Smooth muscle cell (in vitro differentiated cells): ENCODE data around the gene NTM. TPM values are rescaled to one million over a fixed set of nuclear protein-coding genes. Genes with fewer than 3 reads are reported as not detected.

Experiments
- DNase-seq: peaks from one replicate; lab custom pipeline; 2025; ENCODE audit not compliant: unreplicated experiment; lab: John Stamatoyannopoulos, UW
- H2AFZ ChIP-seq: fragments of 200-600 bp; sonication (generic); 2 replicates; pipeline ENCODE4 v1.6.0; 2016; ENCODE audit warnings: antibody characterized with exemption, low read depth, mild to moderate bottlenecking
- H3F3A ChIP-seq: fragments of 200-600 bp; sonication (generic); 2 replicates; pipeline ENCODE4 v1.6.0; 2017; ENCODE audit warnings: antibody characterized with exemption, low read depth
- H3K27ac ChIP-seq: fragments of 200-600 bp; sonication (generic); 2 replicates; pipeline ENCODE4 v1.5.1; 2016; ENCODE audit warnings: low read depth, mild to moderate bottlenecking
- H3K27me3 ChIP-seq: fragments of 200-600 bp; sonication (generic); 2 replicates; pipeline ENCODE4 v1.6.1; 2016; ENCODE audit warnings: low read depth, mild to moderate bottlenecking
- H3K36me3 ChIP-seq: fragments of 200-600 bp; sonication (generic); 2 replicates; pipeline ENCODE4 v1.5.1; 2016; ENCODE audit warnings: low read depth
- H3K4me1 ChIP-seq: fragments of 200-600 bp; sonication (generic); 2 replicates; pipeline ENCODE4 v1.5.1; 2016; ENCODE audit warnings: low read depth
- H3K4me2 ChIP-seq: fragments of 200-600 bp; sonication (generic); 2 replicates; pipeline ENCODE4 v1.6.0; 2016; ENCODE audit warnings: mild to moderate bottlenecking
- H3K4me3 ChIP-seq: fragments of 200-600 bp; sonication (generic); 2 replicates; pipeline ENCODE4 v1.5.1; 2016; ENCODE audit warnings: mild to moderate bottlenecking
- H3K79me2 ChIP-seq: fragments of 200-600 bp; sonication (generic); 2 replicates; pipeline ENCODE4 v1.6.0; 2016; ENCODE audit warnings: low read depth, mild to moderate bottlenecking
- H3K9ac ChIP-seq: fragments of 200-600 bp; sonication (generic); 2 replicates; pipeline ENCODE4 v1.6.0; 2016; ENCODE audit warnings: low read depth
- H3K9me3 ChIP-seq: fragments of 200-600 bp; sonication (generic); replicated peaks from 2 replicates; pipeline ENCODE4 v1.5.1; 2016; ENCODE audit warnings: low read depth
- H4K20me1 ChIP-seq: fragments of 200-600 bp; sonication (generic); 2 replicates; pipeline ENCODE4 v1.6.0; 2016; ENCODE audit warnings: low read depth
- CTCF ChIP-seq: fragments of 200-600 bp; sonication (generic); IDR thresholded peaks from 2 replicates; pipeline ENCODE4 v1.5.1; 2017; ENCODE audit warnings: borderline replicate concordance, mild to moderate bottlenecking, antibody characterized with exemption; ENCODE audit not compliant: insufficient read depth, poor library complexity, severe bottlenecking
- WGBS: methylation state at CpG from one replicate; pipeline ENCODE4 v1.1.7; 2016; ENCODE audit warnings: low lambda C conversion rate; 5-methylcytosine and 5-hydroxymethylcytosine counted together
- polyA plus RNA-seq: library from polyadenylated mRNA; unstranded; fragments of >200 nt; fragmentation: Nextera tagmentation; extraction: Ambion mirVana; gene quantifications from 2 replicates; pipeline ENCODE4 v1.2.1, GENCODE V29; 2016
- total RNA-seq: library from RNA; depleted of rRNA; stranded (reverse); fragments of >200 nt; gene quantifications from 2 replicates; pipeline ENCODE4 v1.2.3, GENCODE V29; 2014

NTM gene
- total and polyA plus RNA-seq, 2 experiments from 2014 or later, result 68.9 to 123 TPM

- no peak overlapping the region for H3K9ac ChIP-seq
- DNase-seq, result no peak
- no peak overlapping the region for H3K27ac ChIP-seq
- H4K20me1 ChIP-seq, result no peaks in the 10 kb centered on the region
- 89% methylated on average over 10 of the region's 10 CpGs for WGBS
- H3K9me3 ChIP-seq, result no peaks in the 10 kb centered on the region
- peaks cover 25% of the 10 kb centered on the region for H3K27me3 ChIP-seq
- no peaks in the 10 kb centered on the region for H3K79me2 ChIP-seq
- no peak overlapping the region for H3K4me3 ChIP-seq
- no peak for TF ChIP-seq CTCF
- H3F3A ChIP-seq, result no peaks in the 10 kb centered on the region
- no peaks in the 10 kb centered on the region for H3K4me1 ChIP-seq
- H3K4me2 ChIP-seq, result no peak overlapping the region
- no peak overlapping the region for H2AFZ ChIP-seq
- H3K36me3 ChIP-seq, result no peaks in the 10 kb centered on the region
Measured at GRCh38 chr11:131724436-131724975, 354.1 kb downstream of the NTM start.

- no peak for TF ChIP-seq CTCF
Measured at GRCh38 chr11:131734871-131735270, 364.5 kb downstream of the NTM start.

GRCh38 chr11:131737357-131737756 is 366.9 kb downstream of the NTM start:
- no peak overlapping the region for H3K9ac ChIP-seq
- peaks cover 30% of the 10 kb centered on the region for H3K27me3 ChIP-seq
- no peaks in the 10 kb centered on the region for H3K79me2 ChIP-seq
- H4K20me1 ChIP-seq, result no peaks in the 10 kb centered on the region
- no peak overlapping the region for H2AFZ ChIP-seq
- peak; percentile 25 for TF ChIP-seq CTCF
- H3K4me3 ChIP-seq, result no peak overlapping the region
- no peaks in the 10 kb centered on the region for H3F3A ChIP-seq
- no peak for DNase-seq
- no peaks in the 10 kb centered on the region for H3K36me3 ChIP-seq
- H3K4me1 ChIP-seq, result peaks cover 3% of the 10 kb centered on the region
- no peak overlapping the region for H3K27ac ChIP-seq
- no peaks in the 10 kb centered on the region for H3K9me3 ChIP-seq
- no peak overlapping the region for H3K4me2 ChIP-seq
- 71% methylated on average over 7 of the region's 7 CpGs for WGBS

More at GRCh38 chr11:131734871-131735270, 364.5 kb downstream of the NTM start:
- H4K20me1 ChIP-seq, result no peaks in the 10 kb centered on the region
- H3K27me3 ChIP-seq, result peaks cover 38% of the 10 kb centered on the region
- no peak for DNase-seq
- H3K27ac ChIP-seq, result no peak overlapping the region
- H3K9me3 ChIP-seq, result no peaks in the 10 kb centered on the region
- H3K36me3 ChIP-seq, result no peaks in the 10 kb centered on the region
- 70% methylated on average over 4 of the region's 4 CpGs for WGBS
- H3K4me1 ChIP-seq, result peaks cover 3% of the 10 kb centered on the region
- H3K9ac ChIP-seq, result no peak overlapping the region
- no peaks in the 10 kb centered on the region for H3F3A ChIP-seq
- H2AFZ ChIP-seq, result no peak overlapping the region
- no peak overlapping the region for H3K4me3 ChIP-seq
- H3K4me2 ChIP-seq, result no peak overlapping the region
- no peaks in the 10 kb centered on the region for H3K79me2 ChIP-seq

GRCh38 chr11:131739243-131739882 is 368.9 kb downstream of the NTM start:
- Histone ChIP-seq H3K4me3 (no peak overlapping the region), H4K20me1 (no peaks in the 10 kb centered on the region), H3K9me3 (no peaks in the 10 kb centered on the region), H3K27me3 (peaks cover 23% of the 10 kb centered on the region), H3K27ac (no peak overlapping the region), H3K9ac (no peak overlapping the region), H3K4me1 (peaks cover 3% of the 10 kb centered on the region), H2AFZ (no peak overlapping the region), H3K4me2 (no peak overlapping the region), H3K79me2 (no peaks in the 10 kb centered on the region), H3K36me3 (no peaks in the 10 kb centered on the region), H3F3A (no peaks in the 10 kb centered on the region)
- no peak for DNase-seq
- WGBS, result 79% methylated on average over 11 of the region's 11 CpGs
- no peak for TF ChIP-seq CTCF
